GM21576 (cell line): Measurements from ENCODE around the gene ERC2.
"Not testable (repeated sequence)": the region's sequence is repeated elsewhere in the genome, so short reads cannot be mapped to it uniquely, and the experiment has no call there.

Experiments
- ATAC-seq: cut with Tn5 transposase; IDR thresholded peaks from one replicate; pipeline ENCODE4 v1.9.1; 2021; ENCODE audit warnings: mild to moderate bottlenecking, moderate library complexity; ENCODE audit not compliant: unreplicated experiment

ERC2 gene

GRCh38 chr3:55858302-55858701 is 610.0 kb downstream of the ERC2 start:
- ATAC-seq: no peak

GRCh38 chr3:55857633-55858032 is 610.6 kb downstream of the ERC2 start:
- ATAC-seq: no peak

GRCh38 chr3:55855311-55855710 is 613.0 kb downstream of the ERC2 start:
- no peak for ATAC-seq

GRCh38 chr3:55854494-55854893 is 613.8 kb downstream of the ERC2 start:
- no peak for ATAC-seq

- ATAC-seq: no peak
These were observed 615.9 kb downstream of the ERC2 start for GRCh38 chr3:55852326-55852725.

GRCh38 chr3:55842204-55842603 is 626.1 kb downstream of the ERC2 start:
- no peak for ATAC-seq

- ATAC-seq: not testable (repeated sequence)
These were observed 636.4 kb downstream of the ERC2 start for GRCh38 chr3:55831876-55832275.

- ATAC-seq: no peak
These were observed 639.6 kb downstream of the ERC2 start for GRCh38 chr3:55828712-55829111.

- ATAC-seq: no peak
These were observed 640.5 kb downstream of the ERC2 start for GRCh38 chr3:55827786-55828185.

GRCh38 chr3:55826731-55827496 is 641.4 kb downstream of the ERC2 start:
- no peak for ATAC-seq

- ATAC-seq: no peak
These were observed 642.2 kb downstream of the ERC2 start for GRCh38 chr3:55826097-55826496.

- no peak for ATAC-seq
These were observed 643.9 kb downstream of the ERC2 start for GRCh38 chr3:55824406-55824805.

GRCh38 chr3:55823829-55824228 is 644.4 kb downstream of the ERC2 start:
- no peak for ATAC-seq

GRCh38 chr3:55823001-55823400 is 645.3 kb downstream of the ERC2 start:
- no peak for ATAC-seq

- ATAC-seq: no peak
These were observed 649.3 kb downstream of the ERC2 start for GRCh38 chr3:55819005-55819404.

- no peak for ATAC-seq
These were observed 649.8 kb downstream of the ERC2 start for GRCh38 chr3:55818485-55818884.

GRCh38 chr3:55816794-55817576 is 651.3 kb downstream of the ERC2 start:
- ATAC-seq: no peak

GRCh38 chr3:55815262-55815661 is 653.0 kb downstream of the ERC2 start:
- ATAC-seq: no peak

- no peak for ATAC-seq
These were observed 654.8 kb downstream of the ERC2 start for GRCh38 chr3:55813268-55814097.

- no peak for ATAC-seq
These were observed 655.8 kb downstream of the ERC2 start for GRCh38 chr3:55812394-55813013.

- ATAC-seq: no peak
These were observed 661.1 kb downstream of the ERC2 start for GRCh38 chr3:55807210-55807609.
